HG03565 (cell line): ENCODE measurements around the gene ELMO3.

Experiments
- ATAC-seq: cut with Tn5 transposase; IDR thresholded peaks from one replicate; pipeline ENCODE4 v1.9.1; 2021; ENCODE audit warnings: mild to moderate bottlenecking, moderate library complexity; ENCODE audit not compliant: unreplicated experiment

Gene ELMO3

DNA sequence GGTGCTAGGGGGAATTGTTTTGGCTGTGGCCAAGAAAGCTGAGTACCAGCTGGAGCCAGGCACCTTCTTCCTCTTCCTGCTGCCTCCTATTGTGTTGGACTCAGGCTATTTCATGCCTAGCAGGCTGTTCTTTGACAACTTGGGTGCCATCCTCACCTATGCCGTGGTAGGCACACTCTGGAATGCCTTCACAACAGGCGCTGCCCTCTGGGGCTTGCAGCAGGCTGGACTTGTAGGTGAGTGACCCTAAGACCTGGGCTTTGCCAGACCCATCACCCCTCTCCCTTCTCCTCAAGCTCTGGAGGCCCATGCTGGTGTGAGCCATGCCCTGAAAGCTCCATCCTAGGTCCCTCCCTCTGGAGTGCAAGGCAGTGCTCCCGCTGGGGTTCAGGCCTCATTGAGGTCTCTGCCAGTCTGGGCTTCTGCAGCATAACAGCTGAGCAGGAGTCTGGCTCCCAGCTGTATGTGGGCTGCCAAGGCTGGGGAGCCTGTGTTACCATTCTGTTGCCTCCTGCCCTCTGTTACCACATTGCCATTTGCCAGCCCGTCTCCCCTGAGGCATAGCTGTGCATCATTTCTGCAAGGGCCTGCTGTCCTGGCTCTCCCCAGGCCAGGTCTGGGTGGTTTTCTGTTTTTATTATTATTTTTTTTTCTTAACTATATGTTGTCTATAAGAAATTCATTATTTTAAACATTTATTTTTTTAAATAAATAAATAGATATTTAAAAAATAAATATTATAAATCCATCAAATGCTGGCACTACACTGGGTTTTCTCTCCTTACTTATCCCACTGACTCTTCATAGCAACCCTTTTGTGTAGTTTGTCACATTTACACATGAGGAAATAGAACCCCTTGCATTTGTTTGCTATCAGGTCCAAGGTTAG, 53.9 kb downstream of the ELMO3 start:
- ATAC-seq: no peak
